NB4 (cell line): ENCODE results near the gene TRAK1.

ENCODE experiments used
- DNase-seq: peaks from one replicate; pipeline ENCODE4 v3.0.0; 2010; ENCODE audit warnings: low read depth
- H3K4me3 ChIP-seq: one replicate; pipeline ENCODE4 v1.5.1; 2011; ENCODE audit warnings: mild to moderate bottlenecking, low read depth, low read length, moderate library complexity
- MYC ChIP-seq: IDR thresholded peaks from 2 replicates; pipeline ENCODE4 v1.6.1; 2011; ENCODE audit warnings: low read depth, low read length
- POLR2A ChIP-seq: IDR thresholded peaks from 2 replicates; pipeline ENCODE4 v1.6.1; 2011; ENCODE audit warnings: mild to moderate bottlenecking; ENCODE audit not compliant: insufficient read length; ENCODE audit errors: extremely low read depth
- TF ChIP-seq, protein P1 (sequence below): IDR thresholded peaks from one replicate; pipeline ENCODE4 v1.5.1; 2012; ENCODE audit warnings: low read depth, low read length
- TF ChIP-seq, protein P2 (sequence below): IDR thresholded peaks from 2 replicates; pipeline ENCODE4 v1.6.1; 2011; ENCODE audit warnings: low read depth, low read length

Gene TRAK1

DNA sequence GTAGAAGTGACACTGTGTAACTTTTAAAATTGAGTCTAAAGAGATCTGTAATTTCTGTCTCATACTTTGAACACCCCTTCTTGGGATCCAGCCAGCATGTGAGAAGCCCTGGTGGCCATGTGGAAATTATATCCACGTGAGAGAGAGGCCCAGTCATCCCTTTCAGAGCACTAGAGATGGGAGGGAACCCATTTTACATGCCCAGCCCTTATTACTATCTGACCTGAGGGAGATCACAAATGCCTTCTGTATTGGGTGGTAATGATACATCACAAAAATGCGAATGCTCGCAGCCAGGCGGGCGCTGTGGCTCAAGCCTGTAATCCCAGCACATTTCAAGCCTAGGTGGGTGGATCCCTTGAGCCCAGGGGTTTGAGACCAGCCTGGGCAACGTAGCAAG, 27.3 kb upstream of the TRAK1 start:
- TF ChIP-seq, protein P1, sequence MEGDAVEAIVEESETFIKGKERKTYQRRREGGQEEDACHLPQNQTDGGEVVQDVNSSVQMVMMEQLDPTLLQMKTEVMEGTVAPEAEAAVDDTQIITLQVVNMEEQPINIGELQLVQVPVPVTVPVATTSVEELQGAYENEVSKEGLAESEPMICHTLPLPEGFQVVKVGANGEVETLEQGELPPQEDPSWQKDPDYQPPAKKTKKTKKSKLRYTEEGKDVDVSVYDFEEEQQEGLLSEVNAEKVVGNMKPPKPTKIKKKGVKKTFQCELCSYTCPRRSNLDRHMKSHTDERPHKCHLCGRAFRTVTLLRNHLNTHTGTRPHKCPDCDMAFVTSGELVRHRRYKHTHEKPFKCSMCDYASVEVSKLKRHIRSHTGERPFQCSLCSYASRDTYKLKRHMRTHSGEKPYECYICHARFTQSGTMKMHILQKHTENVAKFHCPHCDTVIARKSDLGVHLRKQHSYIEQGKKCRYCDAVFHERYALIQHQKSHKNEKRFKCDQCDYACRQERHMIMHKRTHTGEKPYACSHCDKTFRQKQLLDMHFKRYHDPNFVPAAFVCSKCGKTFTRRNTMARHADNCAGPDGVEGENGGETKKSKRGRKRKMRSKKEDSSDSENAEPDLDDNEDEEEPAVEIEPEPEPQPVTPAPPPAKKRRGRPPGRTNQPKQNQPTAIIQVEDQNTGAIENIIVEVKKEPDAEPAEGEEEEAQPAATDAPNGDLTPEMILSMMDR = no peak
- H3K4me3 ChIP-seq = no peak overlapping the region
- DNase-seq = no peak

DNA sequence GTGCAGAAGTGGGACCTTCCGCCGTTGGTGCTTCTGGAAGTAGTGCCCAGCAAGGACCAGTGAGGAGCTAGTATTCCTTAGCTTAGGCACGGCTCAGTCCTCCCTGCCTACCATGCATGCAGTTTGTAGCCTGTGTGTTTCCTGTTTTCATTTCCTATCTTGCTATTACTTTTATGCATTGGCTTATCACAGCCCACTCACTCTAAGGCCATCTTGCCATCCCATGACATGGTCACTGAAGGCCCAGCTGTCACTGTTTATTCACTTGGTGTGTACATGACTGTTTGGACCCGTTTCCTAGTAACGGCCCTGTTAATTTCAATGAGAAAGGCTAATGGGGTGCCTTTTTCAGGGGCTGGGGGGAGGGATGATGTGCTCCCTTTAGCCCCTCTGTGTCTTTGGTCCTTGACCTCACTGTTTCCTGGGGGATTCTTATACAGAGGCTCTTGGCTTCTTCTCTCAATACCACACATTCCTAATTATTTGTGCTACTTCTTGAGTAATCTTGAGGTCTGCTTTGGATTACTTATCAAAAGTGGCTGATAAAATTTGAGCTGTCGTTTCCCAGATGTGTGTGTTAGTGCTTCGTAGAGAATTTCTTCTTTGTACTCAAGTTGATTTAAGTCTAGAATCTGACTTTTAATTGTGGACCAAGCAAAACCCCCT, 24.5 kb upstream of the TRAK1 start:
- no peak overlapping the region for H3K4me3 ChIP-seq
- no peak for DNase-seq
- TF ChIP-seq, protein P1 = no peak
- TF ChIP-seq POLR2A = no peak
- no peak for TF ChIP-seq MYC
- TF ChIP-seq, protein P2, sequence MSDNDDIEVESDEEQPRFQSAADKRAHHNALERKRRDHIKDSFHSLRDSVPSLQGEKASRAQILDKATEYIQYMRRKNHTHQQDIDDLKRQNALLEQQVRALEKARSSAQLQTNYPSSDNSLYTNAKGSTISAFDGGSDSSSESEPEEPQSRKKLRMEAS = no peak

DNA sequence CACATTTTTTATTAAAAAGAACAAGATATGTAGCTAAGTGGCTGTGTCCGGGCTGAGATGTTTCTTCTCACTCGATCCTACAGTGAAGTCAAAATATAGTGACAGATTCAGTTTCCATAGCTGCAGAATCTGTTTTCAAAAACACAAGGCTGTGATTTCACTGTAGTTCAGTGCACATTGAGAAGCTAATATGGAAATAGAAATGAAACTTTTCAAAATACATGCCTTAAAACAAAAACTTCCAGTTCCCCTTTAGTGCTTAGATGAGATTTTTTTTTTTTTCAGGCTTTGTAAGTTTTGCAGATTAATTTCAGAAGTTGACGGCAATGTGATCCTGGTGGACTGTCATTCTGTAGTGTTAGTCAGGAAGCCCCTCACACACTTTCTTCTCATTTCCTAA, 23.8 kb upstream of the TRAK1 start:
- no peak overlapping the region for H3K4me3 ChIP-seq
- TF ChIP-seq, protein P2 = no peak
- TF ChIP-seq POLR2A (no peak), MYC (no peak)
- TF ChIP-seq, protein P1 = no peak
- DNase-seq = no peak

DNA sequence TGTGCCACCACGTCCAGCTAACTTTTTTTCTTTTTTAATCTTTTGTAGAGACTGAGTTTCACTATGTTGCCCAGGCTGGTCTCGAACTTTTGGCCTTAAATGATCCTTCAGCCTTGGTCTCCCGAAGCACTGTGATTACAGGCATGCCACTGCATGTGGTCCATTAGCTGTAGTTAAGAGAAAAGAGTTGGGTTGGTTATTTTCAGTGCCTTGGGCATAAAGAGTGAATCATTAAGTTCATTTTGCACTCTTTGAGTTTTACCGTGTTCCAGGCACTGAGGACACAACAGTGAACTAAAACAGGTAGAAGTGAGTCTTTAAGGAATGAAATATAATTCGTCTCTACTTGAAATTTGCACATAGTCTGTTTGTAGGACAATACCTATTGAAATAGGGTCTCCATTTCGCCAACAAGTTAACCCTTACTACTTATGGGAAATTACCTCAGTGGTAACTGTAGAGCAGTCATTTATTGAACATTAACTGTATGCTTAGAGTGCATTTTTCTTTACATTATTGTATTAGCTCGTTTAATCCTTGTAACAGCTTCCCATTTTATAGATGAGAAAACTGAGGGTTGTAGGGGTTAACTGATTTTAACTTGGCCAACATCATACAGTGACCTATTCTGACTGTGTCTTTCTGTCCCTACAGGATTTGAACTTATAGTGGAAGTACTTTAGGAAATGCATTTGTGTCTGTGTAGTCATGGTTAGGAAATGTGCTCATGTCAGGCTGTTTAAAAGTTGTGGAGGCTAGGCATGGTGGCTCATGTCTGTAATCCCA, 22.7 kb upstream of the TRAK1 start:
- DNase-seq = no peak
- TF ChIP-seq POLR2A (no peak), MYC (no peak)
- TF ChIP-seq, protein P2 = no peak
- TF ChIP-seq, protein P1 = no peak
- no peak overlapping the region for H3K4me3 ChIP-seq

DNA sequence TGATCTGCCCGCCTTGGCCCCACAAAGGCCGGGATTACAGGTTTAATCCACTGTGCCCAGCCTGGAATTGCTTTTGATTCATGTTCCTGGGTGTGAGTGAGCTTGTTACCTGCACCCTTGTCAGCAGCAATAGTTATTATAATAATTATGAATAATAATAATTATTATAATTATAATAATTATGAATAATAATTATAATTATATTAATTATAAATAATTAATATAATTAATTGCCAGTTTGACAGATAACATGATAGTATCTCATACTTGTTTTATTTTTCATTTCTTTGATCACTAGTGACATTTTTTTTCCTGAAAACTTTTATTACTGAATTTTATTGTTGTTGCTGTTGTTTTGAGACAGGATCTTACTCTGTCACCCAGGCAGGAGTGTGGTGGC, 21.1 kb upstream of the TRAK1 start:
- H3K4me3 ChIP-seq = no peak overlapping the region
- no peak for TF ChIP-seq POLR2A
- TF ChIP-seq MYC = no peak
- TF ChIP-seq, protein P2 = no peak
- TF ChIP-seq, protein P1 = no peak
- DNase-seq = no peak
